DOHH2 (cell line): ENCODE data around the gene B4GALT2.

Experiments
- H3F3A ChIP-seq: fragments of 200-600 bp; sonication (generic), shearing (Covaris generic); 2 replicates; pipeline ENCODE4 v1.6.0; 2016; ENCODE audit warnings: antibody characterized with exemption, mild to moderate bottlenecking; ENCODE audit not compliant: control insufficient read depth, insufficient read depth
- H3K27ac ChIP-seq: fragments of 200-600 bp; sonication (generic); 2 replicates; pipeline ENCODE4 v1.5.1; 2014; ENCODE audit warnings: low read depth, mild to moderate bottlenecking, low read length, moderate library complexity
- H3K27me3 ChIP-seq: fragments of 200-600 bp; sonication (generic); 2 replicates; pipeline ENCODE4 v1.6.1; 2014; ENCODE audit warnings: mild to moderate bottlenecking, low read length, mixed read lengths; ENCODE audit not compliant: control insufficient read depth
- H3K36me3 ChIP-seq: fragments of 200-600 bp; sonication (generic); 2 replicates; pipeline ENCODE4 v1.6.1; 2014; ENCODE audit warnings: mild to moderate bottlenecking, low read length, moderate library complexity, mixed read lengths; ENCODE audit not compliant: control insufficient read depth
- H3K4me1 ChIP-seq: fragments of 200-600 bp; sonication (generic); 2 replicates; pipeline ENCODE4 v1.6.1; 2014; ENCODE audit warnings: mild to moderate bottlenecking, low read length, mixed read lengths; ENCODE audit not compliant: control insufficient read depth
- H3K4me2 ChIP-seq: fragments of 200-600 bp; sonication (generic); 2 replicates; pipeline ENCODE4 v1.6.0; 2014; ENCODE audit warnings: mild to moderate bottlenecking, low read length, moderate library complexity
- H3K4me3 ChIP-seq: fragments of 200-600 bp; sonication (generic); 2 replicates; pipeline ENCODE4 v1.5.1; 2014; ENCODE audit warnings: mild to moderate bottlenecking, low read length, mixed read lengths
- H3K79me2 ChIP-seq: fragments of 200-600 bp; sonication (generic); 2 replicates; pipeline ENCODE4 v1.6.1; 2014; ENCODE audit warnings: mild to moderate bottlenecking, low read length, mixed read lengths; ENCODE audit not compliant: control insufficient read depth
- H3K9me2 ChIP-seq: fragments of 200-600 bp; sonication (generic); replicated peaks from 2 replicates; pipeline ENCODE4 v1.6.1; 2014; ENCODE audit warnings: mild to moderate bottlenecking, low read length, mixed read lengths; ENCODE audit not compliant: control insufficient read depth
- H3K9me3 ChIP-seq: fragments of 200-600 bp; sonication (generic); 2 replicates; pipeline ENCODE4 v1.6.1; 2014; ENCODE audit warnings: antibody characterized with exemption, low read length, mixed read lengths; ENCODE audit not compliant: control insufficient read depth, insufficient read depth
- H4K20me1 ChIP-seq: fragments of 200-600 bp; sonication (generic); 2 replicates; pipeline ENCODE4 v1.6.0; 2014; ENCODE audit warnings: low read depth, mild to moderate bottlenecking, antibody characterized with exemption, low read length, moderate library complexity; ENCODE audit not compliant: control insufficient read depth, insufficient read depth
- EZH2phosphoT487 ChIP-seq: fragments of 200-600 bp; sonication (generic); IDR thresholded peaks from 2 replicates; pipeline ENCODE4 v1.6.1; 2017; ENCODE audit warnings: borderline replicate concordance, mild to moderate bottlenecking, antibody characterized with exemption, low read length, moderate library complexity, mixed read lengths
- TF ChIP-seq, protein P1 (sequence below): fragments of 200-600 bp; sonication (generic); IDR thresholded peaks from one replicate; pipeline ENCODE4 v1.5.1; 2014; ENCODE audit warnings: antibody characterized with exemption, mild to moderate bottlenecking, low read depth, low read length; ENCODE audit not compliant: poor library complexity, severe bottlenecking

The B4GALT2 gene

DNA sequence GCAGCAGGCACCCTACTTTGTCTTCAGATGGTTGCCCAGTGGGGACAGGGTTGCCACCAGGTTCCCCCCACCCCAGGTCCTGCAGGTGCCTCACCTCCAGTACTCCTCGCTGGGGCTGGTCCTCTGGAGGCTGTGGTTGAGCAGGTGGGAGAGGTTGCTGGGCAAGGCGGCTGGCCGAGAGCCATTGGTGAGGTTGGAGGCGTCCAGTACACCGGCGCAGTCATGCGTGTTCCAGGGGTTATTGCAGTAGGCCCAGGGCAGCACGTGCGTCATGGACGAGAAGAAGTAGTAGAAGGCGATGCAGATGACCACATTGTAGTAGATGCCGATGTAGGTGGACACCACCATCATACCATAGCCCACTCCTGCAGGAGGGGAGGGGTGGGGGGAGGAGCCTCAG is 29.2 kb downstream of the B4GALT2 start:
- Histone ChIP-seq H3K36me3 (no peaks in the 10 kb centered on the region), H3K4me1 (no peaks in the 10 kb centered on the region), H3K27ac (no peak overlapping the region), H3K9me3 (no peaks in the 10 kb centered on the region), H3K79me2 (no peaks in the 10 kb centered on the region), H4K20me1 (no peaks in the 10 kb centered on the region), H3K4me2 (no peak overlapping the region), H3K9me2 (no peaks in the 10 kb centered on the region), H3K4me3 (no peak overlapping the region), H3F3A (no peaks in the 10 kb centered on the region), H3K27me3 (peaks cover 2% of the 10 kb centered on the region; the same call in 1 of the 2 replicates)
- no peak for TF ChIP-seq EZH2phosphoT487
- TF ChIP-seq, protein P1, sequence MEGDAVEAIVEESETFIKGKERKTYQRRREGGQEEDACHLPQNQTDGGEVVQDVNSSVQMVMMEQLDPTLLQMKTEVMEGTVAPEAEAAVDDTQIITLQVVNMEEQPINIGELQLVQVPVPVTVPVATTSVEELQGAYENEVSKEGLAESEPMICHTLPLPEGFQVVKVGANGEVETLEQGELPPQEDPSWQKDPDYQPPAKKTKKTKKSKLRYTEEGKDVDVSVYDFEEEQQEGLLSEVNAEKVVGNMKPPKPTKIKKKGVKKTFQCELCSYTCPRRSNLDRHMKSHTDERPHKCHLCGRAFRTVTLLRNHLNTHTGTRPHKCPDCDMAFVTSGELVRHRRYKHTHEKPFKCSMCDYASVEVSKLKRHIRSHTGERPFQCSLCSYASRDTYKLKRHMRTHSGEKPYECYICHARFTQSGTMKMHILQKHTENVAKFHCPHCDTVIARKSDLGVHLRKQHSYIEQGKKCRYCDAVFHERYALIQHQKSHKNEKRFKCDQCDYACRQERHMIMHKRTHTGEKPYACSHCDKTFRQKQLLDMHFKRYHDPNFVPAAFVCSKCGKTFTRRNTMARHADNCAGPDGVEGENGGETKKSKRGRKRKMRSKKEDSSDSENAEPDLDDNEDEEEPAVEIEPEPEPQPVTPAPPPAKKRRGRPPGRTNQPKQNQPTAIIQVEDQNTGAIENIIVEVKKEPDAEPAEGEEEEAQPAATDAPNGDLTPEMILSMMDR = no peak

GRCh38 chr1:44010935-44011471 is 32.0 kb downstream of the B4GALT2 start:
- no peaks in the 10 kb centered on the region for H3K9me3 ChIP-seq
- H3K27ac ChIP-seq = no peak overlapping the region
- no peaks in the 10 kb centered on the region for H3K9me2 ChIP-seq
- no peak overlapping the region for H3K4me3 ChIP-seq
- H3K4me1 ChIP-seq = no peaks in the 10 kb centered on the region
- H3F3A ChIP-seq = no peaks in the 10 kb centered on the region
- no peaks in the 10 kb centered on the region for H3K36me3 ChIP-seq
- no peaks in the 10 kb centered on the region for H3K79me2 ChIP-seq
- H3K4me2 ChIP-seq = no peak overlapping the region
- H4K20me1 ChIP-seq = no peaks in the 10 kb centered on the region
- H3K27me3 ChIP-seq = peaks cover 5% of the 10 kb centered on the region; the same call in 1 of the 2 replicates
- no peak for TF ChIP-seq EZH2phosphoT487
- TF ChIP-seq, protein P1 = no peak

DNA sequence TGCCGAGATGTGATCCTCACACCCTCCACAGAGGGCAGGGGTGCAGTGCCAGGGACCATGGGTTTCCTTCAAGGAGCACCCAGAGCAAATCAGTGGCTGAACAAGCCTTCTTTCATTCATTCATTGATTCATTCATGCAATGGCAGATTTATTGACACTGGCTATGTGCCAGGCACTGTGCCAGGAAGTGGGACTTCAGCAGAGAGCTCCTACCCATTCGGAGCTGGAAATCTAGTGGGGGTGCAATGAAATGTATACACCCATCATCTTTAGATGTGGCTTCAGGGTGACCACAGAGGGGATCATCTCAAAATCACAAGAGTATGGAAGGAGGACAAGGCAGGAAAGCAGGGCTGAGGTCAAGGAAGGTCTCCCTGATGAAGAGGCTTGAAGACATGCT is 33.4 kb downstream of the B4GALT2 start:
- TF ChIP-seq, protein P1 = no peak
- TF ChIP-seq EZH2phosphoT487 = no peak
- Histone ChIP-seq H3K9me2 (no peaks in the 10 kb centered on the region), H3K4me2 (no peak overlapping the region), H3K79me2 (no peaks in the 10 kb centered on the region), H4K20me1 (no peaks in the 10 kb centered on the region), H3K36me3 (no peaks in the 10 kb centered on the region), H3K4me1 (no peaks in the 10 kb centered on the region), H3F3A (no peaks in the 10 kb centered on the region), H3K27ac (no peak overlapping the region), H3K4me3 (no peak overlapping the region), H3K9me3 (no peaks in the 10 kb centered on the region), H3K27me3 (peaks cover 3% of the 10 kb centered on the region; the same call in 1 of the 2 replicates)
